AG09309 (cell line): ENCODE data around the gene GRIFIN.

Experiments used
- DNase-seq: peaks from one replicate; pipeline ENCODE4 v3.0.0-alpha.2; 2010; ENCODE audit warnings: low read depth
- H3K4me3 ChIP-seq: 2 replicates; pipeline ENCODE4 v1.5.1; 2011; ENCODE audit warnings: mild to moderate bottlenecking, low read depth, low read length, moderate library complexity; ENCODE audit not compliant: control insufficient read depth
- CTCF ChIP-seq: IDR thresholded peaks from 2 replicates; pipeline ENCODE4 v1.5.1; 2011; ENCODE audit warnings: mild to moderate bottlenecking, low read depth, low read length, inconsistent platforms; ENCODE audit not compliant: insufficient read depth, control insufficient read depth; ENCODE audit errors: missing control alignments

The GRIFIN gene

GRCh38 chr7:2474813-2475677 lies 1.2 kb downstream of the GRIFIN start:
- no peak overlapping the region for H3K4me3 ChIP-seq
- no peak for TF ChIP-seq CTCF
- no peak for DNase-seq

GRCh38 chr7:2474224-2474623 lies 2.0 kb downstream of the GRIFIN start:
- no peak for TF ChIP-seq CTCF
- H3K4me3 ChIP-seq, result no peak overlapping the region
- DNase-seq, result no peak

GRCh38 chr7:2473496-2474180 lies 2.6 kb downstream of the GRIFIN start:
- no peak overlapping the region for H3K4me3 ChIP-seq
- no peak for DNase-seq
- no peak for TF ChIP-seq CTCF

DNA sequence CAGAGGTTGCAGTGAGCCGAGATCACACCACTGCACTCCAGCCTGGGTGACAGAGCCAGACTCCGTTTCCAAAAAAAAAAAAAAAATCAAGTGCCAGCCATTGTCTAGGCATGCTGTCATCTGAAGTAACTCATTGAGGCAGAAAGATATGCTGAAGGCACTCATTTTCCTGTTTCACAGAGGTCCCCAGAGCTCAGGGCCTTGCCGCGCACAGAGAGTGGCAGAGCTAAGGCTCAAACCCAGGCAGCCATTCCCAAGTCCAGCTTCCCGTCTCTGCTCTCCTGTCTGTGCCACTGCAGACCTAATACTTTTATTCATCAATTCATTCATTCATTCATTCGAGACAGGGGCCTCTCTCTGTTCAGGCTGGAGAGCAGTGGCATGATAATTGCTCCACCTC lies 3.5 kb downstream of the GRIFIN start:
- TF ChIP-seq CTCF, result no peak
- H3K4me3 ChIP-seq, result no peak overlapping the region
- DNase-seq, result no peak

GRCh38 chr7:2471396-2471795 lies 4.8 kb downstream of the GRIFIN start:
- no peak for TF ChIP-seq CTCF
- DNase-seq, result no peak
- no peak overlapping the region for H3K4me3 ChIP-seq

- H3K4me3 ChIP-seq, result no peak overlapping the region
- DNase-seq, result no peak
- no peak for TF ChIP-seq CTCF
Measured at GRCh38 chr7:2471022-2471329, 5.2 kb downstream of the GRIFIN start.
